SJCRH30 (cell line): Measurements from ENCODE around the gene FAM171A2. TPM values are rescaled to one million over a fixed set of nuclear protein-coding genes. Genes with fewer than 3 reads are reported as not detected.
"Not testable (repeated sequence)": the region's sequence is repeated elsewhere in the genome, so short reads cannot be mapped to it uniquely, and the experiment has no call there.

Experiments used
- DNase-seq, 2 experiments: peaks; one replicate each; pipeline ENCODE4 v3.0.0-alpha.2; 2015 to 2020
- H3K27ac ChIP-seq: fragments of 250-450 bp; sonication (Bioruptor Pico); 2 replicates; pipeline ENCODE4 v1.5.1; 2020; ENCODE audit warnings: mild to moderate bottlenecking, moderate library complexity
- H3K27me3 ChIP-seq: fragments of 250-450 bp; sonication (Bioruptor Pico); 2 replicates; pipeline ENCODE4 v1.5.1; 2020; ENCODE audit warnings: mild to moderate bottlenecking, moderate library complexity
- H3K36me3 ChIP-seq: fragments of 250-450 bp; sonication (Bioruptor Pico); 2 replicates; pipeline ENCODE4 v1.5.1; 2020; ENCODE audit warnings: mild to moderate bottlenecking, moderate library complexity
- H3K4me1 ChIP-seq: fragments of 250-450 bp; sonication (Bioruptor Pico); 2 replicates; pipeline ENCODE4 v1.5.1; 2020; ENCODE audit warnings: mild to moderate bottlenecking, moderate library complexity
- H3K4me3 ChIP-seq: fragments of 250-450 bp; sonication (Bioruptor Pico); 2 replicates; pipeline ENCODE4 v1.5.1; 2020; ENCODE audit warnings: mild to moderate bottlenecking, moderate library complexity
- H3K9me3 ChIP-seq: fragments of 250-450 bp; sonication (Bioruptor Pico); replicated peaks from 2 replicates; pipeline ENCODE4 v1.5.1; 2020; ENCODE audit warnings: mild to moderate bottlenecking, moderate library complexity
- total RNA-seq: library from RNA; depleted of rRNA; stranded (reverse); fragments of >200 nt; shearing (Covaris generic); gene quantifications from 2 replicates; pipeline ENCODE4 v1.2.3, GENCODE V29; 2014

Gene FAM171A2
- total RNA-seq, 1 experiment from 2014 or later, result 13.7 TPM

DNA sequence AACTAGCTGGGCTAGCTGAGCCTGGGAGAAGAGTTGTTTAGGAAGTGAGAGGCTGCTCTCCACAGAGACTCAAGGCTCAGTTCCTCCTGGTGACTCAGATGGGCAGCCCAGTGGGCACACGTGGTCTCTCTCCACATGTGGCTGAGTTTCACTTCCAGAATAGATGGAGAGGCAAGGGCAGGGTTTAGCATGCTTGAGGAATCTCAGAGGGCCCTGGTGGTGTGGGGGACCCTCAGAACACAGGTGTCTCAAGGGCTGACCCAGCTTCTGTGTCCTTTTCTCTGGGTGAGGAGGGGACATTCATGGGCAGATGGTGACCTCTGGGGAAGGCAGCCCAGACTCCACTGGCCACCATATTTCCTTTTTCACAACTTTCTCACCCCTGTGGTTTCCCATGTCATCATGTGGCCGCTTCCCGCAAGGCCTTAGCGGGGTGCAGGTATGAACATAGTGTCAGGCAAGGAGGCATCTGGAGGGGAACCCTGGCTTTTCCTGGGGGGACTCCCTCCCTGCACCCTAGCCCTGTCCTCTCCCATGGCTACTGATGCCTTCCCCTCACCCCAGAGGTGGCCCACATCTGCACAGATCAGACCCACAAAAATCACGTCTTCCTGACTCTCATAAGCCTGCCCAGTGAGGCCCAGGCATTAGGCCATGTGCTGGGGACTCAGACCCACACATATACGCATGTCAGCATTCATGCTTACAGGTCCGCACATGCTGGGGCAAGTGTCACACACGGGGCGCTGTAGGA, 15.2 kb downstream of the FAM171A2 start:
- no peak for DNase-seq
- no peaks in the 10 kb centered on the region for H3K27me3 ChIP-seq
- 0 out of 2 replicates have a peak, but pooled peaks cover 3% of the 10 kb centered on the region for H3K36me3 ChIP-seq
- no peaks in the 10 kb centered on the region for H3K4me1 ChIP-seq
- H3K27ac ChIP-seq, result no peak overlapping the region
- H3K4me3 ChIP-seq, result no peak overlapping the region
- no peaks in the 10 kb centered on the region for H3K9me3 ChIP-seq

DNA sequence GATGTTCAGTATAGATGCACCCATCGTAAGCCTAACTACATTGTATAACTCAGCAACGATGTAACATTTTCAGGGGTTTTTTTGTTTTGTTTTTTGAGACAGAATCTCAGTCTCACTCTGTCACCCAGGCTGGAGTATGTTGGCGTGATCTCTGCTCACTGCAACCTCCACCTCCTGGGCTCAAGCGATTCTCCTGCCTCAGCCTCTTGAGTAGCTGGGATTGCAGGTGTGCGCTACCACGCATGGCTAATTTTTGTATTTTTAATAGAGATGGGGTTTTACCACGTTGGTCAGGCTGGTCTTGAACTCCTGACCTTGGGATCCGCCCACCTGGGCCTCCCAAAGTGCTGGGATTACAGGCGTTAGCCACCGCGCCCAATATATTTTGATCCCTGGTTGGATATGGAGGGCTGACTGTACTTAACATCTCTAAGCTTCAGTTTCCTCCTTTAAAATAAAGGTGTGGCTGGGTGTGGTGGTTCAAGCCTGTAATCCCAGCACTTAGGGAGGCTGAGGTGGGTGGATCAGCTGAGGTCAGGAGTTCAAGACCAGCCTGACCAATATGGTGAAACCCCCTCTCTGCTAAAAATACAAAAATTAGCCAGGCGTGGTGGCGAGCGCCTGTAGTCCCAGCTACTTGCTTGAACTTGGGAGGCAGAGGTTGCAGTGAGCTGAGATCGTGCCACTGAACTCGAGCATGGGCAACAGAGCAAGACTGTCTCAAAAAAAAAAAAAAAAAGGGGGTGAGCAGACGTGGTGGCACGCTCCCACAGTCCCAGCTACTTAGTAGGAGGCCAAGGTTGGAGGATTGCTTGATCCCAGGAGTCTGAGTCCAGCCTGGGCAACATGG, 16.2 kb downstream of the FAM171A2 start:
- H3K27me3 ChIP-seq, H3K4me1 ChIP-seq, H3K36me3 ChIP-seq, H3K9me3 ChIP-seq, H3K4me3 ChIP-seq, DNase-seq, H3K27ac ChIP-seq: not testable (repeated sequence)

DNA sequence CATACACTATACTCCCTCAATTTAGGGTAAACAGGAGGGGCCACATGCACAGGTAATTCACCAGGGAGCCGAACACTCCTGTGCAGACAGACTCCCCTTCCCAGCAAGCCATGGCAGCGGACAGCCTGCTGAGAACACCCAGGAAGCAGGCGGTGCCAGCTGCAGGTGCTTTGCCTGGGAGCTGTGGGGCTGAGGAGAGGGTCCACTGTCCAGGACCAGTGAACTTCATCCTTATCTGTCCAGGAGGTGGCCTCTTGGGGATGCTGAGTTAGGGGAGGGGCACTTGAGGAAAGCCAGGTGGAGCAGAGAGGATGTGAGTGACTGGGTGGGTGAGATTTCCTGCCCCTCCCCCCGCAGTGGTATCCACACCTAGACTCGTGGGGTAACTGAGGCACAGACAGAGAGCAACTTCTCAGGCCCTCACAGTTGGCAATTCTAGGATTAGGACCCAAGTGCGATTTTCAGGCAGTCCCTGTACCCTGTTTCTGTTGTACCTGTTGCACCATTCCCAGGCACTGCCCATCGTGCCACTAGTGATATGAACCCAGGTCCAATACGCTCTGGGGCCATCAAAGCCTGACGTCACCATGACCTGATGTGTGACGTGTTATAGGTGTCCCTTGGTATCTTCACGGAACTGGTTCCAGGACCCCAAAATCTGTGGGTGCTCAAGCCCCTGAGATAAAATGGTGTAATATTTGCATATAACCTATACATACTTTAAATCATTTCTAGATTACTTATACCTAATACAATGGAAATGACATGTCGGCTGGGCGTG, 17.4 kb downstream of the FAM171A2 start:
- H3K36me3 ChIP-seq, result 0 out of 2 replicates have a peak, but pooled peaks cover 3% of the 10 kb centered on the region
- no peak overlapping the region for H3K27ac ChIP-seq
- no peak overlapping the region for H3K4me3 ChIP-seq
- DNase-seq, result no peak
- H3K4me1 ChIP-seq, result no peaks in the 10 kb centered on the region
- no peaks in the 10 kb centered on the region for H3K9me3 ChIP-seq
- H3K27me3 ChIP-seq, result no peaks in the 10 kb centered on the region

DNA sequence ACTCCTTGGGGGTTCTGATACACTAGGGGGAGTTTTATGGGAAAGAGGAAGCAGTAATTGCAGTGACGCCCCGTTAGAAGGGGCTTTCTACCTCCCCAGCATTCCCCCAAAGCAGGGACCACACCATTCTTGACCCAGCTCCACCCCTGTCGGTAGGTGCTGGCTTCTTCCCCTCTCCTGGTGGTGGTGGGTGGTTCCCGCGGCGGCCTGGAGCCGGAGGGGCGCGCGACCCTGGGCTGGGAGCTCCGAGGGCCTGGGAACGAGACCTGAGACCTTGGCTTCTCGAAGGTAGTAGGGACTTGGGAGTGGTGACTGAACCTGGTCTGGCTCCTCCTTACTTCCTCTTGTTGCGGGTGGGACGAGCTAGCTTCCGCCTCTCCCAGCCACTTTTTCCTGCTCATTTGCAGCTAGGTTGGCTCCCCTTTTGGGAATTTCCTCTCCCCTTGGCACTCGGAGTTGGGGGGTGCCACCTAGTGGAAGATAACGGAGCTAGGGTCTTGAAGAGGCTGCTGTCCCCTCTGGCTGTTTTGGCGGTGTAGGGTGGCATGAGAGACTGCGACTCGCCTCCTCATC, 18.1 kb downstream of the FAM171A2 start:
- no peaks in the 10 kb centered on the region for H3K27me3 ChIP-seq
- peak overlapping the region; percentile 62 for H3K4me3 ChIP-seq
- H3K4me1 ChIP-seq, result no peaks in the 10 kb centered on the region
- H3K27ac ChIP-seq, result no peak overlapping the region
- peak; percentile 83 to 87 for DNase-seq
- H3K36me3 ChIP-seq, result no peaks in the 10 kb centered on the region
- H3K9me3 ChIP-seq, result no peaks in the 10 kb centered on the region

DNA sequence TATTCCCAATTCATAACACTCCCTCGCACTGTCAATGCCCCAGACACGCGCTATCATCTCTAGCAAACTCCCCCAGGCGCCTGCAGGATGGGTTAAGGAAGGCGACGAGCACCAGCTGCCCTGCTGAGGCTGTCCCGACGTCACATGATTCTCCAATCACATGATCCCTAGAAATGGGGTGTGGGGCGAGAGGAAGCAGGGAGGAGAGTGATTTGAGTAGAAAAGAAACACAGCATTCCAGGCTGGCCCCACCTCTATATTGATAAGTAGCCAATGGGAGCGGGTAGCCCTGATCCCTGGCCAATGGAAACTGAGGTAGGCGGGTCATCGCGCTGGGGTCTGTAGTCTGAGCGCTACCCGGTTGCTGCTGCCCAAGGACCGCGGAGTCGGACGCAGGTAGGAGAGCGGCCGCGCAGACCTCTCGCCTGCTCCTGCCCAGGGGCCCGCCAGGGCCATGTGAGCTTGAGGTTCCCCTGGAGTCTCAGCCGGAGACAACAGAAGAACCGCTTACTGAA, 18.7 kb downstream of the FAM171A2 start, which contains the start of gene GRN:
TSS of gene GRN (plus strand) at position 364 of the 515 bp plus-strand sequence. CDS start 3,863 bp downstream, outside the sequence.
- no peaks in the 10 kb centered on the region for H3K36me3 ChIP-seq
- peak; percentile 98 to 99 for DNase-seq
- H3K4me1 ChIP-seq, result peaks cover 3% of the 10 kb centered on the region; the same call in 1 of the 2 replicates
- peak within 1 kb of the TSS; percentile 62 for H3K4me3 ChIP-seq
- H3K9me3 ChIP-seq, result no peaks in the 10 kb centered on the region
- H3K27ac ChIP-seq, result no peak within 1 kb of the TSS
- H3K27me3 ChIP-seq, result no peaks in the 10 kb centered on the region

DNA sequence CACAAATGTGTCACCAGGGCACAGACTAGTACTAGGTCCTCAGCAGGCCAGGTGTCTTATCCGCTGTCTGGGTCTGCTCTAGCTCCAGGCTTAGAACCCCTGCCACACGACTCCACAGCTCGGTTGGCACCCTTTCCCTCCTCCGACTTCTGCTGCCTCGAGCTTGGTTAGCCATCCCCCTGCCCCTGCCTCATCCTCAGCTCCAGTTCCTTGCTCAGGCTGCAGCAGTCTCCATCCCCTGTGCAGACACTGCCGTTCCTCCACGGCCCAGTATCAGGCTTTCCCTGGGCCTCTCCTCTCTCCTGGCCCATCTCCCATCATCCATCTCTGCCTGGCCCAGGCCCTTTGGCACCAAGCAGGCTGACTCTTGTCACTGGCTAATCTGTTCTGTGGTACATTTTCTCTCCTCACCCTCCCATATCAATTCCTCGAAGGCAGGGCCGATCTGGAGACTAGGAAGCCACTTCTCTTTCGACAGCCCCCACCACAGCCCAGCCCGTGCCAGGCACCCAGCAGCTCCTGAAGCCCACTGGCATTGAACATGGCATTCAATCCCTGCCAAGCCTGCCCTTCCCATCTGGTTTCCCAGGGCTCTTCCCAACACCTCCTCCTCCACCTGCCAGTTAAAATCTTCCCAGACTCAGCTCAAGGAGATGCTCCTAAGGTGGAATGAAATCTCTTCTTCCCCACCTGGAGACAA, 20.0 kb downstream of the FAM171A2 start:
- Histone ChIP-seq H3K4me3 (no peak overlapping the region), H3K27me3 (no peaks in the 10 kb centered on the region), H3K27ac (no peak overlapping the region), H3K36me3 (no peaks in the 10 kb centered on the region), H3K9me3 (no peaks in the 10 kb centered on the region), H3K4me1 (peaks cover 3% of the 10 kb centered on the region; the same call in 1 of the 2 replicates)
- DNase-seq, result no peak

DNA sequence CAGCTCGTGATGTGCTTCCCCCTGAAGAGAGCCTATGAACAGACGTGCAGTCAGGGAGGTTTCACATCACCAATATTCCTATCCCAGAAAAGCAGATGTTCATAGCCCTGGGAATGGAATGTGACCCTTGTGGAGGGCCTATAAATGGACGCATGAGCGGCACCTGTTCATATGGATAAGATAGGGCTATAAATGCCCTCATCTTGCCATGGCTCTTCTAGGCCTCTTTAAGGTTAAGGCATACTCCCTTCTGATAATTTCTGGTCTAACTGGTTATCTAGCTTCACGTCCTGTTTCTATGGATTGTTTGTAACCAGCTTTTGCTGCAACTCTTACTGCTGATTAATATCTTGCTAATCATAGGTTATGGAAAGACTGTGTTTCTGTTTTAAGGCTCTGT, 23.1 kb downstream of the FAM171A2 start:
- peak in 1 of 2 experiments; percentile 33 for DNase-seq
- H3K27ac ChIP-seq, H3K4me3 ChIP-seq, H3K9me3 ChIP-seq, H3K4me1 ChIP-seq, H3K36me3 ChIP-seq, H3K27me3 ChIP-seq: not testable (repeated sequence)

DNA sequence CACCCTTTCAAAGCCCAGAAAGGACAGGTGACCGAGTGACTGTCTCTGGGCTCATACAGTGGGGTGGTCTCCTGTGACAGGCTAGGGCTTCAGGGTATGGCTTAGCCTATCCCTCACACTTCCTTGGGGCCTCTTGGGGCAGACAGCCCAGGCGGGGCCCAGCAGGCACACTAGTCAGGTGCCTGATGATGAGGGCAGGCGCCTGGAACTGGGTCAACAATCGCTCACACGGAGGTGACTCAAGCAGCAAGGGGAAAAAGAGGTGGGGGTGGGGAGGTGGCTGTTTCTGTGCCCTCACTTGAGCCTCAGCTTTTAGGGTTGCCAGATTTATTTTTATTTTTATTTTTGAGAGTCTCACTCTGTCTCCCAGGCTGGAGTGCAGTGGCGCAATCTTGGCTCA, 25.0 kb downstream of the FAM171A2 start:
- Histone ChIP-seq H3K4me3 (no peak overlapping the region), H3K27ac (no peak overlapping the region), H3K27me3 (peaks cover 11% of the 10 kb centered on the region), H3K36me3 (no peaks in the 10 kb centered on the region), H3K9me3 (no peaks in the 10 kb centered on the region), H3K4me1 (peaks cover 3% of the 10 kb centered on the region; the same call in 1 of the 2 replicates)
- no peak for DNase-seq

DNA sequence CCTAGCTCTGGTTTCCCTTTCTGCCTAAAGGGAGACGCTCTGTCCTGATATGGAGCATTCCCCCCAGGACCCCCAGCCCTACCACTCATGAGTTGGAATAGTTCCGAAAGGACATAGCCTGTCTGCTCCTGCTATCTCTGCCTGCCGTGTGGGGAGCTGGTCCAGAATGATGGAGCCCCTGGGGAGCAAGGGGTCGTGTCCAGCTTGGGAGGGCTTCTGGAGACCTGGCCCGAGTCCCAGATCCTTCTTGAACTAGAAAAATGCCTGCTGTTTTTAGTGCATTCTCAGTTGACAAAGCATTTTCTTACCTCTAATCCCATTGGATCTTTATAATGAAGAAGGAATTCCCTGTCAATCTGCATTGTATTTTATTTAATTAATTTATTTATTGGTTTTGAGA, 27.7 kb downstream of the FAM171A2 start:
- no peak overlapping the region for H3K4me3 ChIP-seq
- H3K36me3 ChIP-seq, result no peaks in the 10 kb centered on the region
- no peaks in the 10 kb centered on the region for H3K9me3 ChIP-seq
- H3K27ac ChIP-seq, result no peak overlapping the region
- H3K4me1 ChIP-seq, result peaks cover 3% of the 10 kb centered on the region; the same call in 1 of the 2 replicates
- no peak for DNase-seq
- peaks cover 20% of the 10 kb centered on the region for H3K27me3 ChIP-seq

DNA sequence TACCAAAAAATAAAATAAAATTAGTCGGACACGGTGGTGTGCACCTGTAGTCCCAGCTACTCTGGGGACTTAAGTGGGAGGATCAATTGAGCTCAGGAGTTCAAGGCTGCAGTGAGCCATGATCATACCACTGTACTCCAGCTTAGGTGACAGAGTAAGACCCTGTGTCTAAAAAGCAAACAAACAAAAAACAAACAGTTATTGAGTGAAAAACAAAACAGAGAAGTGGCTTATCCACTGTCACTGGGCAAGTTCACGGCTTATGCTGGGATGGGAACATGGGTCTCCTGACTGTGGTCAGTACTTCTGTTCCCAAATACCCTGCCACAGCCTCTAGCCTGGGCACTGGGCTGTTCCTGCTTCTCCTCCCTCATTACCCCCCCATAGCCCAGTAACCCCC, 28.1 kb downstream of the FAM171A2 start:
- H3K27me3 ChIP-seq, result peaks cover 20% of the 10 kb centered on the region
- H3K9me3 ChIP-seq, result no peaks in the 10 kb centered on the region
- no peak overlapping the region for H3K4me3 ChIP-seq
- DNase-seq, result no peak
- peaks cover 3% of the 10 kb centered on the region; the same call in 1 of the 2 replicates for H3K4me1 ChIP-seq
- H3K36me3 ChIP-seq, result no peaks in the 10 kb centered on the region
- no peak overlapping the region for H3K27ac ChIP-seq

DNA sequence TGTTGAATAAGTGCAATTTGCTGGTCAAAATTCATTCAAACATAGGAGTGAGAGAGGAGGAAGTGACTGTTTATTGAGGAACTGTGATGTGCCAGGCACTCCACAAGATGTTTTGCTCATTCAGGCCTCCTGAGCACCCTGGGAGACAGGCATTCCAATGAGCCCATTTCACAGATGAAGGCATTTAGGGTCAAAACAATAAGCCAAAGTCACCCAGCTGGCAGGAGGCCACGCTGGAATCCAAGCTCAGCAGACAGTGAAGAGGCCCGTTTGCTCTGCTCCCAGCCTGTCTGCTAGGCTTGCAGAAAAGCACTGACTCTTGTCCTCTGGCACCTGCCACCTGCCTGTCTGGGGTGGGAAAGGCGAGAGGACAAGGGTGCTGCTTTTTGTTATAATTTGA, 28.9 kb downstream of the FAM171A2 start:
- Histone ChIP-seq H3K27ac (no peak overlapping the region), H3K9me3 (no peaks in the 10 kb centered on the region), H3K4me1 (no peaks in the 10 kb centered on the region), H3K27me3 (peaks cover 20% of the 10 kb centered on the region), H3K4me3 (no peak overlapping the region), H3K36me3 (no peaks in the 10 kb centered on the region)
- DNase-seq, result no peak

DNA sequence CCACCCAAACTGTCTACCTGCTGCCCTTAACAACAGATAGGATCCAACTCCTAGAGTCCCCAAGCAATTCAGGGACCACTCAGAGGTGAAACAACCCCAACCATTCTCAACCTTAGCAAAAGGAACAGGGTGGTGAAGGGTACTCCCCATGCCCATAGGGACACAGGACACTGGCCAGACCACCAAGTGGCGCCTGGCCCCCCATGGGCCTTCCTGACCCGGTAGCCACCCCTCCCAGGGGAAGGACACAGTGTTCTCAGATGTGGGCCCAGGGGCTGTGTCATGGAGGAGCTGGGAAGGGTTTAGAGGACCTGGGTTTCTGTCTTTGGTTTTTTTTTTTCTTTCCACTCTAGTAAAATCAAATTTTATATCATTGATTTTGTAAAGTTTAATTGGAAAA, 29.3 kb downstream of the FAM171A2 start:
- Histone ChIP-seq H3K36me3 (no peaks in the 10 kb centered on the region), H3K27ac (no peak overlapping the region), H3K27me3 (peaks cover 20% of the 10 kb centered on the region), H3K4me3 (no peak overlapping the region), H3K4me1 (no peaks in the 10 kb centered on the region), H3K9me3 (no peaks in the 10 kb centered on the region)
- no peak for DNase-seq

DNA sequence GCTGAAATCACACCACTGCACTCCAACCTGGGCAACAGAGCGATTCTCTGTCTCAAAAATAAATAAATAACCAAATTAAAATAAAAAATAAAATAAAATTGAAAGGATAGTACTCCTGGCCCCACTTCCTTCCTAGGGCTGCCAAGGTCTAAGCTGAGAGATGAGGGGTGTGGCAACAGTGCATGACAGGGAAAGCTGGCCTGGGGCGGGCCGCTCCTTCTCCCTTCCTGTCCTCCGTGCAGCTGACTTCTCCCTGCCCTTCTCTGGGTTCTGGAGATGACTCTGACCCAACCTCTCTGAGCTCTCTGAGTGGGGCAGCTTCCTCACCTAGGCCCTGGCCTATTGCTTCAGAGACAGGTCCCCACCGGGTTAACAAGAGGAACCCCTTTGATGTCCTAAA, 30.3 kb downstream of the FAM171A2 start:
- Histone ChIP-seq H3K4me3 (no peak overlapping the region), H3K27me3 (peaks cover 20% of the 10 kb centered on the region), H3K9me3 (no peaks in the 10 kb centered on the region), H3K4me1 (no peaks in the 10 kb centered on the region), H3K27ac (no peak overlapping the region), H3K36me3 (no peaks in the 10 kb centered on the region)
- no peak for DNase-seq
